Stimulated activated CD8-positive, alpha-beta memory T cell treated with anti-CD3 and anti-CD28 coated beads, Interleukin-4, amount 100 ng/mL, for 48 hours (primary cell): ENCODE measurements around the gene SPON1.

Source experiments
- DNase-seq: peaks from one replicate; pipeline ENCODE4 v3.0.0-alpha.2; 2020

Gene SPON1

GRCh38 chr11:14202251-14203196 is 240.0 kb downstream of the SPON1 start:
- DNase-seq: no peak

- no peak for DNase-seq
Observed at GRCh38 chr11:14203321-14203720, 240.8 kb downstream of the SPON1 start.

- no peak for DNase-seq
Observed at GRCh38 chr11:14212986-14213385, 250.5 kb downstream of the SPON1 start.

- DNase-seq: no peak
Observed at GRCh38 chr11:14218728-14219127, 256.2 kb downstream of the SPON1 start.

GRCh38 chr11:14223636-14224288 is 261.2 kb downstream of the SPON1 start:
- no peak for DNase-seq

GRCh38 chr11:14224395-14224794 is 261.9 kb downstream of the SPON1 start:
- no peak for DNase-seq

- DNase-seq: no peak
Observed at GRCh38 chr11:14225666-14226065, 263.1 kb downstream of the SPON1 start.

- DNase-seq: no peak
Observed at GRCh38 chr11:14228356-14228755, 265.8 kb downstream of the SPON1 start.

- no peak for DNase-seq
Observed at GRCh38 chr11:14229472-14229871, 266.9 kb downstream of the SPON1 start.

- DNase-seq: no peak
Observed at GRCh38 chr11:14230407-14230806, 267.9 kb downstream of the SPON1 start.

GRCh38 chr11:14232652-14233051 is 270.1 kb downstream of the SPON1 start:
- no peak for DNase-seq

GRCh38 chr11:14234446-14234845 is 271.9 kb downstream of the SPON1 start:
- DNase-seq: no peak

GRCh38 chr11:14235701-14236100 is 273.2 kb downstream of the SPON1 start:
- no peak for DNase-seq

GRCh38 chr11:14237444-14237961 is 275.0 kb downstream of the SPON1 start:
- DNase-seq: no peak

GRCh38 chr11:14240221-14240620 is 277.7 kb downstream of the SPON1 start:
- no peak for DNase-seq

GRCh38 chr11:14240951-14241350 is 278.4 kb downstream of the SPON1 start:
- DNase-seq: no peak

- DNase-seq: no peak
Observed at GRCh38 chr11:14242187-14242586, 279.7 kb downstream of the SPON1 start.

- DNase-seq: no peak
Observed at GRCh38 chr11:14242733-14243132, 280.2 kb downstream of the SPON1 start.

GRCh38 chr11:14244926-14245325 is 282.4 kb downstream of the SPON1 start:
- no peak for DNase-seq

- no peak for DNase-seq
Observed at GRCh38 chr11:14245444-14245843, 282.9 kb downstream of the SPON1 start.

GRCh38 chr11:14248580-14248981 is 286.1 kb downstream of the SPON1 start:
- DNase-seq: no peak

- peak; percentile 83 for DNase-seq
Observed at GRCh38 chr11:14249121-14249963, 286.8 kb downstream of the SPON1 start.

- no peak for DNase-seq
Observed at GRCh38 chr11:14251754-14252153, 289.2 kb downstream of the SPON1 start.
